Hepatocyte (in vitro differentiated cells): Measurements from ENCODE around the gene PTPRN2. TPM values are rescaled to one million over a fixed set of nuclear protein-coding genes. Genes with fewer than 3 reads are reported as not detected.

Experiments
- DNase-seq: peaks from one replicate; pipeline ENCODE4 v3.0.0-alpha.2; 2016; ENCODE audit warnings: low spot score
- H2AFZ ChIP-seq: fragments of 200-600 bp; sonication (generic); 2 replicates; pipeline ENCODE4 v1.6.0; 2016; ENCODE audit warnings: antibody characterized with exemption, mild to moderate bottlenecking
- H3K27ac ChIP-seq: fragments of 200-600 bp; sonication (generic); 2 replicates; pipeline ENCODE4 v1.5.1; 2016; ENCODE audit warnings: mild to moderate bottlenecking
- H3K27me3 ChIP-seq: fragments of 200-600 bp; sonication (generic); 2 replicates; pipeline ENCODE4 v1.6.1; 2016
- H3K36me3 ChIP-seq: fragments of 200-600 bp; sonication (generic); replicated peaks from 2 replicates; pipeline ENCODE4 v1.5.1; 2016; ENCODE audit warnings: low read depth; ENCODE audit not compliant: insufficient read depth
- H3K4me1 ChIP-seq: fragments of 200-600 bp; sonication (generic); 2 replicates; pipeline ENCODE4 v1.5.1; 2016; ENCODE audit warnings: mild to moderate bottlenecking, moderate library complexity; ENCODE audit not compliant: insufficient read depth
- H3K4me2 ChIP-seq: fragments of 200-600 bp; sonication (generic); 2 replicates; pipeline ENCODE4 v1.6.0; 2016
- H3K4me3 ChIP-seq: fragments of 200-600 bp; sonication (generic); 2 replicates; pipeline ENCODE4 v1.5.1; 2016; ENCODE audit warnings: mild to moderate bottlenecking
- H3K79me2 ChIP-seq: fragments of 200-600 bp; sonication (generic); 2 replicates; pipeline ENCODE4 v1.6.0; 2017; ENCODE audit warnings: mild to moderate bottlenecking
- H3K9me2 ChIP-seq: fragments of 200-600 bp; sonication (generic); replicated peaks from 2 replicates; pipeline ENCODE4 v1.6.0; 2017; ENCODE audit warnings: mild to moderate bottlenecking; ENCODE audit not compliant: insufficient read depth
- H3K9me3 ChIP-seq: fragments of 200-600 bp; sonication (generic); 2 replicates; pipeline ENCODE4 v1.5.1; 2016; ENCODE audit warnings: low read depth, mild to moderate bottlenecking
- H4K20me1 ChIP-seq: fragments of 200-600 bp; sonication (generic); 2 replicates; pipeline ENCODE4 v1.6.0; 2016; ENCODE audit warnings: mild to moderate bottlenecking; ENCODE audit not compliant: insufficient read depth, poor library complexity, severe bottlenecking
- CTCF ChIP-seq: fragments of 200-600 bp; sonication (generic); IDR thresholded peaks from 2 replicates; pipeline ENCODE4 v1.5.1; 2016; ENCODE audit warnings: antibody characterized with exemption, mild to moderate bottlenecking; ENCODE audit not compliant: poor library complexity
- EZH2 ChIP-seq: fragments of 200-600 bp; sonication (generic); IDR thresholded peaks from 2 replicates; pipeline ENCODE4 v1.6.1; 2016; ENCODE audit warnings: antibody characterized with exemption, mild to moderate bottlenecking, borderline replicate concordance
- EZH2phosphoT487 ChIP-seq: fragments of 200-600 bp; sonication (generic); IDR thresholded peaks from one replicate; pipeline ENCODE4 v1.6.1; 2018; ENCODE audit warnings: antibody characterized with exemption, mild to moderate bottlenecking, low read depth, moderate library complexity; ENCODE audit not compliant: unreplicated experiment, severe bottlenecking
- WGBS: methylation state at CpG from one replicate; pipeline ENCODE4 v1.1.6; 2016; ENCODE audit warnings: low lambda C conversion rate; ENCODE audit errors: missing lambda C conversion rate; 5-methylcytosine and 5-hydroxymethylcytosine counted together
- polyA plus RNA-seq: library from polyadenylated mRNA; unstranded; fragments of >200 nt; fragmentation: Nextera tagmentation; extraction: Ambion mirVana; gene quantifications from 2 replicates; pipeline ENCODE4 v1.2.1, GENCODE V29; 2016
- total RNA-seq: library from RNA; depleted of rRNA; stranded (reverse); fragments of >200 nt; gene quantifications from 2 replicates; pipeline ENCODE4 v1.2.3, GENCODE V29; 2014

The PTPRN2 gene
- total and polyA plus RNA-seq, 2 experiments from 2014 or later: 2.1 to 3.3 TPM

- Histone ChIP-seq H3K4me1 (no peaks in the 10 kb centered on the region), H3K27ac (no peak overlapping the region), H4K20me1 (no peaks in the 10 kb centered on the region), H3K79me2 (no peaks in the 10 kb centered on the region), H3K9me3 (no peaks in the 10 kb centered on the region), H3K27me3 (no peaks in the 10 kb centered on the region), H2AFZ (no peak overlapping the region), H3K4me2 (no peak overlapping the region), H3K9me2 (no peaks in the 10 kb centered on the region), H3K36me3 (no peaks in the 10 kb centered on the region), H3K4me3 (no peak overlapping the region)
- TF ChIP-seq CTCF (no peak), EZH2 (no peak), EZH2phosphoT487 (no peak)
- no peak for DNase-seq
- 94% methylated on average over 13 of the region's 14 CpGs for WGBS
These were observed 394.2 kb downstream of the PTPRN2 start for GRCh38 chr7:158193446-158193845.

GRCh38 chr7:158192956-158193355 is 394.7 kb downstream of the PTPRN2 start:
- Histone ChIP-seq H4K20me1 (no peaks in the 10 kb centered on the region), H3K27ac (no peak overlapping the region), H3K79me2 (no peaks in the 10 kb centered on the region), H2AFZ (no peak overlapping the region), H3K36me3 (no peaks in the 10 kb centered on the region), H3K4me1 (no peaks in the 10 kb centered on the region), H3K9me2 (no peaks in the 10 kb centered on the region), H3K9me3 (no peaks in the 10 kb centered on the region), H3K27me3 (no peaks in the 10 kb centered on the region), H3K4me3 (no peak overlapping the region), H3K4me2 (no peak overlapping the region)
- 88% methylated on average over 18 of the region's 18 CpGs for WGBS
- DNase-seq: no peak
- no peak for TF ChIP-seq EZH2phosphoT487
- no peak for TF ChIP-seq EZH2

GRCh38 chr7:158192184-158192835 is 395.3 kb downstream of the PTPRN2 start:
- Histone ChIP-seq H3K4me3 (no peak overlapping the region), H2AFZ (no peak overlapping the region), H3K9me2 (no peaks in the 10 kb centered on the region), H3K27me3 (no peaks in the 10 kb centered on the region), H3K36me3 (no peaks in the 10 kb centered on the region), H4K20me1 (no peaks in the 10 kb centered on the region), H3K27ac (no peak overlapping the region), H3K4me2 (no peak overlapping the region), H3K4me1 (no peaks in the 10 kb centered on the region), H3K79me2 (no peaks in the 10 kb centered on the region), H3K9me3 (no peaks in the 10 kb centered on the region)
- WGBS: 92% methylated on average over 28 of the region's 28 CpGs
- no peak for TF ChIP-seq CTCF
- no peak for DNase-seq

GRCh38 chr7:158191671-158192070 is 396.0 kb downstream of the PTPRN2 start:
- no peaks in the 10 kb centered on the region for H3K79me2 ChIP-seq
- H3K27ac ChIP-seq: no peak overlapping the region
- H3K27me3 ChIP-seq: no peaks in the 10 kb centered on the region
- no peak for DNase-seq
- no peaks in the 10 kb centered on the region for H3K4me1 ChIP-seq
- no peak overlapping the region for H3K4me3 ChIP-seq
- no peak for TF ChIP-seq CTCF
- TF ChIP-seq EZH2: no peak
- TF ChIP-seq EZH2phosphoT487: no peak
- H3K9me3 ChIP-seq: no peaks in the 10 kb centered on the region
- WGBS: 97% methylated on average over 8 of the region's 8 CpGs
- no peaks in the 10 kb centered on the region for H4K20me1 ChIP-seq
- no peaks in the 10 kb centered on the region for H3K9me2 ChIP-seq
- H3K4me2 ChIP-seq: no peak overlapping the region
- no peak overlapping the region for H2AFZ ChIP-seq
- no peaks in the 10 kb centered on the region for H3K36me3 ChIP-seq
